Cerebellar cortex (tissue), 1 donor: ENCODE data around the gene ALDOB.

Experiments used
- DNase-seq: peaks from one replicate; pipeline ENCODE4 v3.0.0-alpha.2; 2015; ENCODE audit warnings: low spot score

ALDOB gene

GRCh38 chr9:101421653-101422065 is 13.9 kb downstream of the ALDOB start:
- no peak for DNase-seq

GRCh38 chr9:101419863-101420262 is 15.7 kb downstream of the ALDOB start:
- DNase-seq: no peak

GRCh38 chr9:101418518-101419430 is 16.8 kb downstream of the ALDOB start:
- DNase-seq: no peak

- no peak for DNase-seq
Observed at GRCh38 chr9:101417977-101418376, 17.6 kb downstream of the ALDOB start.

GRCh38 chr9:101417389-101417788 is 18.2 kb downstream of the ALDOB start:
- DNase-seq: no peak

GRCh38 chr9:101415578-101415977 is 20.0 kb downstream of the ALDOB start:
- no peak for DNase-seq

- no peak for DNase-seq
Observed at GRCh38 chr9:101414839-101415238, 20.7 kb downstream of the ALDOB start.

GRCh38 chr9:101409079-101409477 is 26.5 kb downstream of the ALDOB start:
- DNase-seq: no peak

- DNase-seq: no peak
Observed at GRCh38 chr9:101408374-101409078, 27.0 kb downstream of the ALDOB start.

- no peak for DNase-seq
Observed at GRCh38 chr9:101403516-101404285, 31.9 kb downstream of the ALDOB start.

- peak; percentile 12 for DNase-seq
Observed at GRCh38 chr9:101400120-101400519, 35.5 kb downstream of the ALDOB start.

- no peak for DNase-seq
Observed at GRCh38 chr9:101399643-101399970, 36.0 kb downstream of the ALDOB start.

- peak; percentile 21 for DNase-seq
Observed at GRCh38 chr9:101398930-101399642, 36.5 kb downstream of the ALDOB start.

GRCh38 chr9:101398068-101398929 is 37.3 kb downstream of the ALDOB start, which contains the start of the genes MRPL50 and ZNF189:
MRPL50 (minus strand) TSS chr9:101398618; CDS start chr9:101398592, 26 bp downstream.
ZNF189 (plus strand) TSS chr9:101398851; CDS start chr9:101399157, 306 bp downstream.
- peak; percentile 100 for DNase-seq

- DNase-seq: no peak
Observed at GRCh38 chr9:101397746-101398067, 37.9 kb downstream of the ALDOB start.

- no peak for DNase-seq
Observed at GRCh38 chr9:101394687-101395086, 40.9 kb downstream of the ALDOB start.

- DNase-seq: no peak
Observed at GRCh38 chr9:101393135-101393534, 42.4 kb downstream of the ALDOB start.

GRCh38 chr9:101388507-101388993 is 47.0 kb downstream of the ALDOB start:
- peak; percentile 37 for DNase-seq

GRCh38 chr9:101387871-101388506 is 47.6 kb downstream of the ALDOB start:
- DNase-seq: peak; percentile 66
